ENCODE results near the gene KIF3B. TPM values are rescaled to one million over a fixed set of nuclear protein-coding genes. Genes with fewer than 3 reads are reported as not detected.

The KIF3B gene
- total and polyA plus RNA-seq, 2 of the 13 experiments (the other 11 are each of a cell fraction or from before 2014, with no cell fraction given), result 23.6 to 28.8 TPM

- TF ChIP-seq DMTF1 (CRISPR knock-in tag; IDR thresholded peaks at IDR 0.05) (no peak), MYNN (CRISPR knock-in tag; IDR thresholded peaks at IDR 0.05; ENCODE audit: low read depth) (0 out of 2 replicates have a peak, but pooled peaks have one; percentile 63), ZNF407 (CRISPR knock-in tag; IDR thresholded peaks at IDR 0.05; ENCODE audit: not compliant biosample characterization) (no peak), NR3C1 (CRISPR knock-in tag; IDR thresholded peaks at IDR 0.05) (no peak), ZSCAN31 (CRISPR knock-in tag; IDR thresholded peaks at IDR 0.05; ENCODE audit: low read depth) (0 out of 2 replicates have a peak, but pooled peaks have one; percentile 30), POGZ (CRISPR knock-in tag; IDR thresholded peaks at IDR 0.05) (peak; percentile 96), ZGPAT (CRISPR knock-in tag; IDR thresholded peaks at IDR 0.05) (peak; percentile 95), IKZF5 (CRISPR knock-in tag; IDR thresholded peaks at IDR 0.05) (peak; percentile 92), EP300 (IDR thresholded peaks at IDR 0.05; ENCODE audit: low read depth in 2 of 2, low read length in 2 of 2) (peak; percentile 82 to 89), EP300 (CRISPR knock-in tag; IDR thresholded peaks at IDR 0.05; ENCODE audit: borderline replicate concordance) (peak; percentile 85), MAZ (IDR thresholded peaks at IDR 0.05; ENCODE audit: borderline replicate concordance, low read depth, low read length) (no peak), MAZ (CRISPR knock-in tag; IDR thresholded peaks at IDR 0.05; ENCODE audit: low read depth) (no peak), ZBTB42 (CRISPR knock-in tag; IDR thresholded peaks at IDR 0.05) (no peak), TAF15 (IDR thresholded peaks at IDR 0.05; ENCODE audit: low read depth, low read length, poor library complexity, severe bottlenecking) (no peak), DR1 (CRISPR knock-in tag; IDR thresholded peaks at IDR 0.05) (no peak)
Observed at GRCh38 chr20:32325706-32326503, 48.5 kb downstream of the KIF3B start (continued).
